ENCODE results near the gene C1RL. TPM values are rescaled to one million over a fixed set of nuclear protein-coding genes. Genes with fewer than 3 reads are reported as not detected.

The C1RL gene
- total RNA-seq, 1 experiment from 2014 or later = 25.9 TPM

- H3K79me2 ChIP-seq (ENCODE audit: insufficient read depth, low read length) = no peaks in the 10 kb centered on the region
- ChIA-PET CTCF (interaction anchor here (0.9 to 1.6 kb wide), 5 partner anchors 15 to 221 kb away, joined by 3 to 6 read pairs (median 4); partner anchors contain the start of genes C1RL, LPCAT3 and SPSB2), RAD21 (ENCODE audit: low non-redundant PET in 1 of 2, low total read pairs in 2 of 2, uncharacterized antibody in 2 of 2, unreplicated experiment in 2 of 2) (no interaction called here), POLR2A (interaction anchor here (1.3 to 1.7 kb wide), 2 partner anchors 15 to 149 kb away, joined by 4 to 10 read pairs; partner anchors contain the start of genes C12orf57 and RNU7-1)
- H3K4me2 ChIP-seq (ENCODE audit: low read length) = no peak overlapping the region
- no peaks in the 10 kb centered on the region for H3K9me3 ChIP-seq (ENCODE audit: control insufficient read depth in 1 of 2, insufficient read depth in 1 of 2, low read depth in 1 of 2, low read length in 2 of 2)
- H3K27ac ChIP-seq (ENCODE audit: low read depth, low read length) = no peak overlapping the region
- H3K4me3 ChIP-seq (replicated peaks in 1 of 2; ENCODE audit: low read depth in 1 of 2, low read length in 2 of 2) = no peak overlapping the region
- H3K9ac ChIP-seq (ENCODE audit: low read length) = no peak overlapping the region
- no peak overlapping the region for H2AFZ ChIP-seq (ENCODE audit: low read depth, low read length, poor library complexity, severe bottlenecking)
- no peaks in the 10 kb centered on the region for H4K20me1 ChIP-seq (ENCODE audit: insufficient read depth)
- ATAC-seq (no peak), DNase-seq (ENCODE audit: low read depth, low spot score) (no peak)
- H3K9me2 ChIP-seq (ENCODE audit: insufficient read depth) = no peaks in the 10 kb centered on the region
- TF ChIP-seq EZH2 (IDR thresholded peaks at IDR 0.05) (no peak), SRF (IDR thresholded peaks at IDR 0.05; ENCODE audit: low read depth) (no peak), SIN3A (IDR thresholded peaks at IDR 0.05; ENCODE audit: low read depth) (no peak), MAX (IDR thresholded peaks at IDR 0.05) (no peak), CEBPB (IDR thresholded peaks at IDR 0.05; ENCODE audit: low read depth) (no peak), POLR2AphosphoS5 (IDR thresholded peaks at IDR 0.05; ENCODE audit: low read depth, low read length) (no peak), ATF3 (IDR thresholded peaks at IDR 0.05) (no peak), EGR1 (IDR thresholded peaks at IDR 0.05; ENCODE audit: low read depth) (no peak), JUND (IDR thresholded peaks at IDR 0.05) (no peak), REST (IDR thresholded peaks at IDR 0.05; ENCODE audit: low read depth) (no peak), POLR2A (IDR thresholded peaks at IDR 0.05; ENCODE audit: borderline replicate concordance, extremely low read depth, insufficient read depth, insufficient read length) (no peak), TCF7L2 (IDR thresholded peaks at IDR 0.05; ENCODE audit: borderline replicate concordance, extremely low read depth, insufficient read depth, insufficient read length) (no peak), SP1 (IDR thresholded peaks at IDR 0.05; ENCODE audit: low read depth) (no peak), ELF1 (IDR thresholded peaks at IDR 0.05; ENCODE audit: borderline replicate concordance, low read depth) (no peak), ZNF274 (IDR thresholded peaks at IDR 0.05; ENCODE audit: low read depth, low read length) (no peak), ZFX (IDR thresholded peaks at IDR 0.05) (no peak), YY1 (IDR thresholded peaks at IDR 0.05; ENCODE audit: extremely low read depth, insufficient replicate concordance, low read depth, low read length) (no peak)
- intact Hi-C loops (cut with micrococcal nuclease) = loop anchor here (5.0 kb wide), 1 partner anchor 121 kb away; the partner anchor contains the start of genes EMG1 and PHB2
- peaks cover 0 to 6% of the 10 kb centered on the region in 2 experiments; a peak in 1 of 4 replicates for H3K4me1 ChIP-seq (ENCODE audit: control insufficient read depth in 1 of 2, insufficient read depth in 2 of 2, low read length in 2 of 2)
- H3K27me3 ChIP-seq (ENCODE audit: insufficient read depth, low read length) = no peaks in the 10 kb centered on the region
- no TSS peak for BruUV-seq (replicated peaks)
- H3K36me3 ChIP-seq (ENCODE audit: control insufficient read depth in 1 of 2, insufficient read depth in 2 of 2, low read length in 2 of 2) = no peaks in the 10 kb centered on the region
These were observed 15.5 kb downstream of the C1RL start for GRCh38 chr12:7093486-7093885.
